NCI-H2029 treated with DMSO at 0.1 percent for 48 hours (cell line): Measurements from ENCODE around the gene RAP1GAP.

Source experiments
- DNase-seq: peaks from one replicate; lab custom pipeline; 2025; lab: John Stamatoyannopoulos, UW

RAP1GAP gene

DNA sequence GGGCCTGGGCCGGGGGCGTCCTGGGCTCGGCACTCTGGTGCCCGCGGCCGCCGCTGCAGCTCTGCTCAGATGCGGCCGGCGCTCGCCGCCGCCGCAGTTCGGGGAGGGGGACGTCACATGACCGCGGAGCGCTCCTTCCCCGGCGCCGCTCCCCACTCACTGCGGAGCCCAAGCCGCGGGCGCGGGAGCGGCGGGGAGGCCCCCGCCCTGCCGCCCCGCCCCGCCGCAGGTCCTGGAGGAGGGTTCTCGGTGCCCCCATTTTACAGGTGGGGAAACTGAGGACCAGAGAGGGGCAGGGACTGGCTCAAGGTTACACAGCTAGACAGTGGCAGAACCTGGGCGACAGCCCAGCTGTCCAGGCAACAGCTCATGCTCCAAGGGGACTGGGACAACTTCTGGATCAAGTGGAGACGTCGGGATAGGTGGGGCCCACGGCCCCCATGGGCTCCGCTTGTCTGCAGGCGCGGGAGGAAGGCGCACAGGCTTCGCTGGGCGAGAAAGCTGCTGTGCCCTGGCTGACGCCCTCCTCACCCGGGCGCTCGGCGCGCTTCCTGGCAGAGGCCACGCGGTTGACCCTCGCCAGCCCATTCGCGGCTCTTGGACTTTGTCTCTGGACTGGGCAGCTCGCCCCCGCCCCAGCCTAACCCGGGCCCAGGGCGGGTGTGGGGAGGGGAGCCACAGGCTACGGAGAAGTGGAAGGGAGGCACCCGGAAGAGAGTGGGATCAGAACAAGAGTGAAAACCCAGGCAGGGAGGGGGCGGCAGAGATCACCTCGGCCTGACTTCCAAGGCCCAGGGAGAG lies at the start of gene RAP1GAP:
Gene RAP1GAP (minus strand): TSS at position 100 of the 801 bp plus-strand sequence. CDS start 49,325 bp downstream, outside the sequence.
- DNase-seq = no peak

DNA sequence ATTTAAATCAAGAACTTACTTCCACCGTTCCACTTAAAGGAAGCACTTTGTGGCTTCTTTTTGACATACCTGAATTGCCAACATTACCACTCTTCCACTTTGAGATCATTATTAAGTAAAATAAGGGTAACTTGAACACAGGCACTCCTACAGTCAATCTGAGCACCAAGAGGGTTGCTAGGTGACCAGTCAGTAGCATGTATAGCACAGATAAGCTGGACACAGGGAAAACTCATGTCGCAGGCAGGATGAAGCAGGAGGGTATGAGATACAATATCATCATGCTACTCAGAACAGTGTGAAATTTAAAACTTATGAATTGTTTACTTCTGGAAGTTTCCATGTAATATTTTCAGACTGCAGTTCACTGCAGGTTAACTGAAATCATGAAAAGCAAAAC lies 47.0 kb upstream of the RAP1GAP start:
- no peak for DNase-seq

DNA sequence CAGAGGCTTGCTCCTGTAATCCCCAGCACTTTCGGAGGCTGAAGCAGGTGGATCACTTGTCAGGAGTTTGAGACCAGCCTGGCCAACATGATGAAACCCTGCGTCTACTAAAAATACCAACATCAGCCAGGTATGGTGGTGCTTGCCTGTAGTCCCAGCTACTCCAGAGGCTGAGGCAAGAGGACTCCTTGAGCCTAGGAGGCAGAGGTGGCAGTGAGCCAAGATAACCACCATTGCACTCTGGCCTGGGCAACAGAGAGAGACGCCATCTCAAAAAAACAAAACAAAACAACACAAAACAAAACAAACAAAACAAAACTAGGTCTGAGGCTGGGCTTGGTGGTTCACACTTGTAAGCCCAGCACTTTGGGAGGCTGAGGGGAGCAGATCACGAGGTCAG lies 38.7 kb upstream of the RAP1GAP start:
- DNase-seq = no peak

DNA sequence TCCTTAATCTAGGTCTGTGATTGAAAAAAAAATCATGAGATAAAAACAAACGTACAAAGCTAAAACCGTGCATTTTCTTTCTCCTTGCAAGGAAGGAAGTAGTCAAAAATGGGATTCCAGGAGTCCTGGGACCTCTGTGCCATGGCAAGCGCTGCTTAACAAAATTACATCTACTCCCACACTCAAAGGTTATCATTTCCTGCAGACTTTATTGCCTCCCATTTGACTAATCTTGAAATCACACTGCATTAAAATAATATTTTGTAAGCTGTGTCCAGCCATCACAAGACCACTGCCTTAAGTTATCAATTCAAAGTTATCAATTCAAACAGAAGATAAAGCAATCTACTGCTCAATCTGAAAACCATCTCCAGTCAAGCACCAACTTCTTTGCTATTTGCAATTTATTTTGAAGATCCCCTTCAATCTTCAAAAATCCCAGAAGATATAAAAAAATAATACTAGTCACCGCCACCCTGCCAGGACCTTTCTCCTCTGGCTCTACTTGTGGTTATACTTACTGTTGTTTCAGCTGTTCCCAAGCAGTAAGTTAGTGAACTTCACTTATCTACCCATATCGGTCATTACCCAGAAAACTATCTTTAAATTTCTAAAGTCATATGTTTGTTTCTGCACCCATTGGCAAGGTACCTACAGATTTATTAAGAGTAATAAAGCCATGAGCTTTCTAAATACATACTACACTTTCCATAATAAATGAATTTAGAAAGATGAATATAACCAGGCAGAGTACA lies 38.1 kb upstream of the RAP1GAP start:
- DNase-seq = no peak

DNA sequence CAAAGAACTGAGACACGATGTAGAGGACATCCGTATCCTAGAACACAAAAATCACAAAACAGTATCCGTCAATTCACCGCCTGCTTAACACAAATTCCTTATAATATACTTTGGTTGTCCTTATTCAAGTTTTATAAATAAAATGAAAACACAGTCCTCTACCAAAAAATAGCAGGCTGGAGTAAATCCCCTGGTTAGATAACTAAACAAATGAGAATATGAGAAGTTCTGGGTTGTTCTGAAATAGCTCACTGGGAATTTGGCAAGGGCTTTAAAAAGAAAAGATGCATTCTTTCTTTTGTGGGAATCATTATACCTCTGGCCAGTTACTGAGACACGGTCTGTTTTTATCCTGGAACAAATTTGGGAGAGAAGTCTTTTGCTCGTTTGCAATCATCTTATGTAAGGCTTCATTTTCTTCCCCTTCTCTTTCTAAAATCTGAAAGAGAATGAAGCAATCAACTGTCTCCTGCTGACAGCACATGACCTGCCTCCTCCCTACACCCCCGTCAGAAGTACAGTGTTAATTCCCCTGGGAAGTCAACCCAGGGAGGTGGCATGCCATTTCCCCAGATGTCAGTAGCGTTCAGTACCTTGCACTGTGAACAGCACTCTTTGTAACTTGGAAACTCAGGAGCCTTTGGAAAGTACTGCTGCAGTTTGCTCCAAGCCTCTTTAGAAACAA lies 37.1 kb upstream of the RAP1GAP start:
- DNase-seq = no peak

DNA sequence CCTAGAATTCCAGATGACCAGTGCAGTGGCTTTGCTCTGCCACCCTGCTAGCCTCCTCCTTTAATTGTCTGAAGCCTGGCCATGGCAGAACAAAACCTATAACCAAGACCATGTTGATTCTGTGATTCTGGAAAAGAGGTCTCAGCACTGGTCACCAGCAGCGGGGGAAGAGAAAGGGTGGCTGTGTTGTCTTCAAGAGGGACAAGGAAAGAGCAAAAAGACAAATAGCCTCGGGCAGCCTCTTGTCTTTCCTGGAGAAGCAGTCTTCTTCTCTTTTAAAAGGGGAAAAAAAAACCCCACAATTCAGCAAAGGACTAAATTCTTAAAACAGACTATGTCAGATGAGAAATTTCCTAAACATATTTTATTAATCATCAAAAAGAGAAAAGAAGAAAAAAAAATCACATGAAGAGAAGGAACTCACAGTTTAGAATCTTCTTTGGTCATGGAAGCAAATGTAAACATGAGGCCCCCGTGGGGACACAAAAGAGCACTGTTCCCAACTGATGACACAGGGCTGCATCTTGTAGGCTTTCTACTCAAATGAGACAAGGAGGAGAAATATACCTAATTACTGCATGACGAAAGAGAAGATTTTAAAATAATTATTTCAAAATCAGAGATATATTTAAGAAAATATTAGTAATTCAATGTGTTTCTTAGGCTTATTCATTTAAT lies 36.3 kb upstream of the RAP1GAP start:
- no peak for DNase-seq

DNA sequence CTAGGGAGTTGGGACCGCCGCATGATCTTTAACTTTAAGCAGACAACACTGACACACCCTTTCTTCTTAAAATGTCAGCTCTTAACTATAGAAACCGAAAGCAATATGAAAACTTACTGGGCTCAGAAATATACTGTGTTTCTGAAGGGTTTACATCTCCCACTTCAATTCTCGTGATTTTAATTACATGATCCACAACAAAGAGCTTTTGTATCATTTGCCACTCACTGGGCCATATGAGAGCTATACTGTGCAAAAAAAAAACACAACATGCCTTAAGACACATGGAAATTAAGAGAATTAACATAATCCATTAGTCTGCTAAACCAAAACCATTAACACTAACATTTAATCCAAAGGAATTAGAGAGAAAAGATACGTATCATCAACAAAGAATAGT lies 35.0 kb upstream of the RAP1GAP start:
- DNase-seq = no peak

DNA sequence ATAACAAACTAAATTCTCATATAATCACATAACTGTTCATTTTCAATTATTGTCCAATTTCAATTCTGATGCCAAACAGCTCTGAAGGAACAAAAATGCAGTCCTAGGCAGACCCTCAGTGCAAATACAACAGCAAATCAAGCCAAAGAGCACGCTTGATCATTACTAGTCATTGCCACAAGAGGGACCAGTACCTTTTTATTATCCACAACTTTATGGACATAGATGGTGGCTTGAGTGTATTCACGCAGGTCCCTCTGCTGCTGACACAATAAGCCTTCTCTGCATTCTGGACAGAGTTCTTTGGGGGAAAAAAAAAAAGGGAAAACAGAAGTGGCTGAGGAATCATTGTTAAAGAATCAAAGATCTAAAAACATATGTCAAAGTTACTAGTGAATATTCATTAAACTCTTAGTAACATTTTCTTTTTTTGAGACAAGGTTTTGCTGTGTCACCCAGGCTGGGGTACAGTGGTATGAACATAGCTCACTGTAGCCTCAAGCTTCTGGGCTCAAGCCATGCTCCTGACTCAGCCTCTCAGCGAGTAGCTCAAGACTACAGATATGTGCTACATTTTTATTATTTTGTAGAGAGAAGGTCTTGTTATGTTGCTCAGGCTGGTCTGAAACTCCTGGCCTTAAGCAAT lies 34.3 kb upstream of the RAP1GAP start:
- DNase-seq = no peak

DNA sequence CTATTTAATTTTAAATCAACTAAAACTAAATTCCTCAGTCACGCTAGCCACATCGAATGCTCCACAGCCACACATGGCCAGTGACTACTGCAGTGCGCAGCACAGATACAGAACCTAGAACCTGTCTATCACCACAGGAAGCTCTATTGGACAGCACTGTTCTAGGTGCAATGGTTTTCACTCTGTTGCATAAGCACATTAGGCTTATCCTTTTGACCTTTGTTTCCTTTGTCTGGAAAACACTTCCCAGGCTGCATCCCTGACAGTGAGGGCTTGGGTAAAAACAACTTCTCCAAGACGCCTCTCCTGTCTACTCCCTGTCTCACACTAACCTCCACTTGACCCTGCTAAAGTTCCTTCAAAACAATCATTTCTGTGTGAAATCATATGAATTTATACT lies 33.6 kb upstream of the RAP1GAP start:
- DNase-seq = no peak

DNA sequence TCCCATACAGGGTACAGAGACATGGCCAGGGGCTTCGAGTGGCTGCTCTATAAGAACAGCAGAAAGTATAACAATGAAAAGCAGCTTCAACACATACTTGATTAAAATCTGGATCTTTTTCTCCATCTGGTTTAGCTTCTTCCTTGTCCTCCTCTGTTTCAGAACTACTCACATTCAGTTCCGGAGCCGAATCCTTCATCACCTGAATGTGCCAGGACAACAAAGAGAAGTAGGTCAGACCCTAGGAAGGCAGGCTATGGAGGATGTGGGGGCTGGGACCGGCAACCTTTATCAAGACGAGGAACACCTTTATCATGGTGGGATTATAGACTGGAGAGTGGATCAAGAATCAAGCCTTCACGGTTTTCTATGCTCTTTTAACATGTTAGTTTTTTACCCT lies 32.2 kb upstream of the RAP1GAP start:
- no peak for DNase-seq

DNA sequence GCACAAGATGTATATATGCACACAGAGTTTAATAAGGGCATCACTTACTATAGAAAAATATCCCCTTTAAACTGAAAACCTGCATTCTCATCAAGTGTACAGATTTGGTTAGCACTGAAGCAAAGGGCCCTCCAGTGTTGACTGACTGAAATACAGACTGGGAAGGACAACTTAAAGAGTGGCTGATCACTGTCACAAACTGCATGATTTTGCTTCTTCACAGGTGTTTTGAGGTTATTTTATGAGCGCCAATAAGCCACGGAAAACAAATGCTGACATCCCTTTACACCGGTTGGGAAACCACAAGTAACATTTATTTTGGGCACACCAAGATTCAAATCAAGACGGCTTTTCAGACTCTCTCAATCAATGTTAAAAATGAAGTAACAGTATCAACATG lies 30.9 kb upstream of the RAP1GAP start:
- DNase-seq = no peak

DNA sequence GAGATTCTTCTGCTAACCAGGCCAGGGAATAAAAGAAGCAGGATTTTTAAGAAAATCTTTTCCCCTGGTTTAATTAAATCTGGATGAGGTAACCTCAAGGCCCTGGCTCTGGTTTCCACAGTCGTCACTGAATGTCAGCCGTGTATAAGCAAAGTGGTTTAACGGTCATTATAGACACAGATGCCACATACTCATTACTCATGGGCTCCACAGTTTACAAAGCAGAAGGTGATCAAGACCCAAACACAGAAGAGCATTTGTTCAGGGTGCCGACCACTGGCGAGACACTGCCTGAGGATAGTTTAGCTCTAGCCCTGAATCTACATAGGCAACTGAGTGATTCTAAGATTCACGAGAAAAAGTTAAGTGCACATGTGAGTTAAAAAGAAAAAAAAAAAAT lies 27.8 kb upstream of the RAP1GAP start:
- no peak for DNase-seq

DNA sequence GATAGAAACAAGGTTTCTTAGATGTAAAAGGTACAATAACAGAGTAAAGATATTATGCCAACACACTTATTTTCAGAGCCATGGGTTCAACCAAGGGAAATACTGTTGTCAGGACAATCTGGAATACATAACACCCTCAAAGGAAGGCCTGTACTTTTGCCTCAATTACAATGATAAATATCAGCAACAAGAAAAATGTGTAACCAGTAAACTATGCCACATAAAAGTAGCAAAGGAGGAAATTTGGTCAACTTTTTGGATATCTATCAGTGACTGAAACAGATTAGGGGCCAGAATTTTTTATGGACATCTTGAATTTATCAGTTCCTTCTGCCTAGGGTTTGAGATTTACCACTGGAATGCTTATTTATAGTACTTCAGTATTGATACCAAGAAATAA lies 24.6 kb upstream of the RAP1GAP start:
- DNase-seq = no peak

DNA sequence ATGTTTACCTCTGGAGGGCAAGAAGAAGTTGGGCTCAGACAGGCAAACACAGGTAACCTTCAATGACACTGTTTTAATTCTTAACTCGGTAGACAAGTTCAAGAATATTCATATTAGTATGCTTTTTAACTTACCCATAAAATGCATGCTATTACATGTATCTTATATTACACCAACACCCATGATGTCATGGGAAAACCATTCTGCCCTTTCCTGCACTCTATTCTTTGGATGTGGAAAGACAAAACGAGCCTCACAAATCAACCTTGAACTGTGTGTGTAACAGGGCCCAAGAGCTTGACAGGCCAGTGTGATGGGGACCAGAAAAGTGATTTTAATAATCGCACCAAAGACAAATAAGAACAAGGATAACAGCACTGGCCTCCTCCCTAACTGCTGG lies 22.6 kb upstream of the RAP1GAP start:
- no peak for DNase-seq

DNA sequence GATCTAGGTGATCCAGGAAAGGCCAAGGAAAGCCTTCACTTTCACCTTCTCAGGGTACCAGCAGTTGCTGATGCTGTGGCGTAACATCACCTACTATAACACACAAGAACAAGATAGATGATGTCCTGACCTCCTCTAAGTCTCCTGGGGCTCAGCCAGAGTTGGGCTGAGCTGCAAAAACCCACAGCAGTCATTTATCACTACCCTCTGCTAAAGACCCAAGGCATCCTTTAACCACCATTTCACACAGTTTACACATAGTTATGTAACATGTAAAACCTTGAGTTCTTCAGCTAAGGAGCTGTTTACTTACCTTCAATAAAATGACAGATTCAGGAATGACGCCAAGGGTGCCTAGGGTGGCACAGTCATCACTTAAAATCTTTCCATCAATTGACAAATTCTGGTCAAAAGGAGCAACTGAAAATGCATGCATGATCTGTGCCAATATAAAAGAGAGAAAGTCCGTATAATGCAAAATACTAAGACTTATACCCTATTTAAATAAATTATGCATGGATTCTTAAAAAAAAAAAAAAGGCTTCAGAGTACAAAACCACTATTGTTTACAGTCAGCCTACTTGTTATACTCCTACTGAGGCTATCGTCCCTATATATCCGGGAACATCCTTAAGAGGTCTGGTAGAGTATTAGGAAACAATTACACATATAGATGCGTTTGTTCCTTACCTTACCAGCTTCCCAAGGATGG lies 20.7 kb upstream of the RAP1GAP start:
- no peak for DNase-seq

DNA sequence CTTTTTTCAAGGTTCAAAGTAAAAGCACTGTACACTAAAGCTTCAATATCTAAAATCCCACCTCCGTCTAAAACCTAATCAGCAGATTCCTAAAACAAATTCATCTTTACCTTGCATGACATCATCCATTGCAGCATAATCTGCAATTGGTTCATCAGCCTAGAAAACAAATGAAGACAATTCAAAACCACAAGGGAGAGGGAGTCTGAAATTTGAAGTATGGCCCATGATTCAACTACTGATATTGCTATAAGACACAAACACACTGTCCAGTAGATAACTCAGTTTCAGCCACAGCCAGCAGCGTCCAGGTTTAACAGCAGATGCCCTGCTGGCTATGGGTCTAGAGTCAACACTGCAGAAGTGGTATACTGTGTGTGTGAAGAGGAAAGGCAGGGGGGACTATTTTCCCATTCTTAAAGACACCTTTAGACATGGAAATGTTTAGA lies 17.9 kb upstream of the RAP1GAP start:
- DNase-seq = no peak

DNA sequence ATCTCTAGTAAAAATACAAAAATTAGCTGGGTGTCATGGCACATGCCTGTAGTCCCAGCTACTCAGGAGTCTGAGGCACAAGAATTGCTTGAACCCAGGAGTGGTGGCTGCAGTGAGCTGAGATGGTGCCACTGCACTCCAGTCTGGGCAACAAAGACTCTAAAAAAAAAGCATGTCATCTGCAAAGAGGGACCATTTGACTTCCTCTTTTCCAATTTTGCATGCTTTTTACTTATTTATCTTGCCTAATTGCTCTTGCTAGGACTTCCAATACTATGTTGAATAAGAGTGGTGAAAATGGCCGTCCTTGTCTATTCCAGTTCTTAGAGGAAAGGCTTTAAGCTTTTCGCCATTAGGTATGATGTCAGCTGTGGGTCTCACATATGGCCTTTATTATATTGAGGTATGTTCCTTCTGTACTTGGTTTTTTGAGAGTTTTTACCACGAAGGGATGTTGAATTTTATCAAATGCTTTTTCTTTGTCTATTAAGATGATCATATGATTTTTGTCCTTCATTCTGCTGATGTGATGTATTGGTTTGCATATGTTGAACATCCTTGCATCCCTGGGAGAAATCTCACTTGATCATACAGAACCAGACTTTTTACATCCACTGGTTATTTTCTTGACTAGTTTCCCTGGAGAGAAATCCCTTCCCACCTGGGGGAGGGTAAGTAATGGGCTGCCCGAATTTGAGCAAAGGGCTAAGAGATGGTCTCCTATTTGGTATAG lies 17.0 kb upstream of the RAP1GAP start:
- DNase-seq = no peak

DNA sequence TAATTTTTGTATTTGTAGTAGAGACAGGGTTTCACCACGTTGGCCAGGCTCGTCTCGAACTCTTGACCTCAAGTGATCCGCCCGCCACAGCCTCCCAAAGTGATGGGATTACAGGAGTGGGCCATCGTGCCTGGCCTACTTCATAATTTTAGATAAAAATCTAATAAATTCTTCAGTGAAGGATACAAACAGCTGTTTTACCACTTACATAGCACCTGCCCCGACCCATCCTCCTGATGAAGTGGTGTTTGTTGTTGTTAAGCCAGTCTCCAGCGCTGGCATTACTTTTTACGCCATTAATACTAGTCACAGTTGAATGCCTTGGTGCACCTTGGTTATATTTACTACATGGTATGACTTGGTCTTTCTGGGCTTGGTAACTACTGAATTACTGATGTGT lies 12.3 kb upstream of the RAP1GAP start:
- DNase-seq = no peak

DNA sequence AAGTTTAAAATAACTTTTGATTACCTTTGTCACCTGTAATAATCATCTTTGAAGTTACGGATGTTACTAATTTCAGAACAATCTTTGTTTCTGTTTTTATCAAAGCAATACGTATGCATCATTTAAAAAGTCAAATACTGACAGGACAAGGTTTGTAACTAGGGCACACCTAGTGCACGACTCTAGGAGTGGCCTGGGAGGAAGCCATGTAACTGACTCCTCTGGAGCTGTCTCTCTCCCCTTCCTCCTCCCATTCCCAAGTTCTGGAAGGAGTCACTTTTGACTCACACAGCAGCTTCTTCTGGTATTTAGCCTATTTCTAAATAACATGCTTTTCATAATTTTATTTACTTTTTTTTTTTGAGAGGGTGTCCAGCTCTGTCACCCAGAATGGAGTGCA lies 11.8 kb upstream of the RAP1GAP start:
- no peak for DNase-seq

DNA sequence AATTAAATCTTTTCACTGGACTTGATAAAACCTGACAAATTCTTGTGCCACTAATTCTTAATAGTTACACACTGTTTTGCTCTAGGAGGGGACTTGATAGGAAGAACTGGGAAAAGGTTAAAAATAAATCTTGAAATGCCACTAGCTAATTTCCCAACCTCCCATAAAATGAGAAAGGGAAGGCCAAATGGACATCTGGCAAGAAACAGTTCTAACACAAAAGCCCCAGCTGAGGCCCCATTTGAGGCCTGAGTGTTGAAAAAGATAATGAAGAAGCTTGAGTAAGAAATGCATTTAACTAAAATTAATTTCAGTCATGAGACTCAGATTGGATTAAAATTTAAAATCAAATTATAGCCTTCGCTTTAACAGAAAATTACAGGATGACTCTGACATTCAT lies 11.2 kb upstream of the RAP1GAP start:
- DNase-seq = no peak
